Measurements from ENCODE around the gene SRPK2.

DNA sequence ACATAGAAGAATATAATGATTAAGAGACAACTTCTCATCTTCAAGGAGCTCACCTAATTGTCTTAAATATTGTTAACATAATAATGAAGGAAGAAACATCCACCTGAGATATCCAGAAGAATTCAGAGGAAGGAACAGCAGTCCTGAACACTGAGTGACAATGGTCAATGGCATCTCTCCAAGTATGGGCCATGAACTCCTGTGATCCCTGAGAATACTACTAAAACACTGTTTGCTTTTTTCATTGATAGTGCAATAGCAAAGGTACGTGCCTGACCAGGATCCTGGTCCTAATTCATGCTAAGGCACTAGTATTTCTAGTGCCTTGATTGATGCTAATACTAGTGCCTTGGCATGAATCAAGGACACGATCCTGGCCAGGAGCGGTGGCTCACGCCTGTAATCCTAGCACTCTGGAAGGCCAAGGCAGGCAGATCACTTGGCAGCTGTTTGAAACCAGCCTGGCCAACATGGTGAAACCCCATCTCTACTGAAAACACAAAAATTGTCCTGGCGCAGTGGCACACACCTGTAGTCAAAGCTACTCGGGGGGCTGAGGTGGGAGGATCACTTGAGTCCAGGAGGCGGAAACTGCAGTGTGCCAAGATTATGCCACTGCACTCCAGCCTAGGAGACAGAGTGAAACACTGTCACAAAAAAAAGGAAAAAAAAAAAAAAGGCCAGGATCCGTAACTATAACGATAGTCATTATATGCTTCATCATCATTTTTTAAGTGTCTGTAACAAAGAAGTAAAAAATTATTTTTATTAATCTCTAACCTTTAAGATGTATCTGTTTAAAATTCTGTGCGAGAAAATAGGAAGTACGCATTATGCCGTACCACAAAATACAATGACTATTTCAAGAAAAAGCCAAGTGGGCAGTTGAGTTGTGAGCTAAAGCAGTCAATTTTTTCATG is 49.1 kb downstream of the SRPK2 start:
- TF ChIP-seq CTCF (IDR thresholded peaks at IDR 0.05), result no peak
- TF ChIP-seq POLR2A (IDR thresholded peaks at IDR 0.05), result no peak

Data from testis (tissue), 2 donors.